HPDE6-E6E7 (cell line): ENCODE data around the gene ARSB.
"Not testable (repeated sequence)": the region's sequence is repeated elsewhere in the genome, so short reads cannot be mapped to it uniquely, and the experiment has no call there.

Experiments used
- DNase-seq: peaks from one replicate; pipeline ENCODE4 v3.0.0; 2011; ENCODE audit warnings: missing footprints; ENCODE audit errors: extremely low spot score

The ARSB gene

GRCh38 chr5:78995521-78996007 lies 10.5 kb upstream of the ARSB start:
- DNase-seq = no peak

GRCh38 chr5:78993165-78993564 lies 8.1 kb upstream of the ARSB start:
- DNase-seq = no peak

GRCh38 chr5:78992146-78992545 lies 7.0 kb upstream of the ARSB start:
- no peak for DNase-seq

- no peak for DNase-seq
These were observed 4.0 kb upstream of the ARSB start for GRCh38 chr5:78989080-78989479.

- DNase-seq = no peak
These were observed 664 bp upstream of the ARSB start for GRCh38 chr5:78985725-78986223.

- peak; percentile 82 for DNase-seq
These were observed 533 bp downstream of the ARSB start for GRCh38 chr5:78984439-78985115.

GRCh38 chr5:78983601-78984438 lies 1.3 kb downstream of the ARSB start:
- DNase-seq = no peak

GRCh38 chr5:78983194-78983593 lies 1.9 kb downstream of the ARSB start:
- DNase-seq = not testable (repeated sequence)

GRCh38 chr5:78979909-78980308 lies 5.2 kb downstream of the ARSB start:
- DNase-seq = no peak

- no peak for DNase-seq
These were observed 5.9 kb downstream of the ARSB start for GRCh38 chr5:78979117-78979742.

- no peak for DNase-seq
These were observed 10.1 kb downstream of the ARSB start for GRCh38 chr5:78975035-78975434.

GRCh38 chr5:78974601-78975000 lies 10.5 kb downstream of the ARSB start:
- DNase-seq = no peak

- no peak for DNase-seq
These were observed 11.1 kb downstream of the ARSB start for GRCh38 chr5:78974011-78974410.

- DNase-seq = no peak
These were observed 12.3 kb downstream of the ARSB start for GRCh38 chr5:78972654-78973428.

- no peak for DNase-seq
These were observed 13.1 kb downstream of the ARSB start for GRCh38 chr5:78971998-78972397.

GRCh38 chr5:78968781-78969180 lies 16.3 kb downstream of the ARSB start:
- no peak for DNase-seq

GRCh38 chr5:78964889-78965288 lies 20.2 kb downstream of the ARSB start:
- DNase-seq = peak; percentile 25

GRCh38 chr5:78961743-78962142 lies 23.4 kb downstream of the ARSB start:
- DNase-seq = no peak

- no peak for DNase-seq
These were observed 25.3 kb downstream of the ARSB start for GRCh38 chr5:78959767-78960166.

GRCh38 chr5:78958672-78959445 lies 26.3 kb downstream of the ARSB start:
- no peak for DNase-seq

GRCh38 chr5:78956901-78957300 lies 28.2 kb downstream of the ARSB start:
- DNase-seq = no peak
